GM23248 (cell line): ENCODE results near the gene PPFIBP2.

Experiments
- EZH2 ChIP-seq: fragments of 200-600 bp; sonication (generic); IDR thresholded peaks from 2 replicates; pipeline ENCODE4 v1.6.1; 2018; ENCODE audit warnings: antibody characterized with exemption, mild to moderate bottlenecking; ENCODE audit not compliant: insufficient read depth, poor library complexity, severe bottlenecking
- EZH2phosphoT487 ChIP-seq: fragments of 200-600 bp; sonication (generic); IDR thresholded peaks from 2 replicates; pipeline ENCODE4 v1.6.1; 2018; ENCODE audit warnings: antibody characterized with exemption, moderate library complexity, mild to moderate bottlenecking, low read depth; ENCODE audit not compliant: insufficient read depth

GRCh38 chr11:7564803-7565202 is 51.0 kb downstream of the PPFIBP2 start:
- TF ChIP-seq EZH2 (no peak), EZH2phosphoT487 (no peak)
